Stimulated activated CD4-positive, alpha-beta T cell treated with anti-CD3 and anti-CD28 coated beads, Interleukin-2, amount 100 ng/mL, for 24 hours (primary cell): ENCODE data around the gene PRKCE.

ENCODE experiments used
- DNase-seq, 2 donors: peaks; one replicate each; pipeline ENCODE4 v3.0.0-alpha.2; 2020

PRKCE gene

GRCh38 chr2:45786836-45787357, 135.4 kb downstream of the PRKCE start:
- DNase-seq, result no peak

DNA sequence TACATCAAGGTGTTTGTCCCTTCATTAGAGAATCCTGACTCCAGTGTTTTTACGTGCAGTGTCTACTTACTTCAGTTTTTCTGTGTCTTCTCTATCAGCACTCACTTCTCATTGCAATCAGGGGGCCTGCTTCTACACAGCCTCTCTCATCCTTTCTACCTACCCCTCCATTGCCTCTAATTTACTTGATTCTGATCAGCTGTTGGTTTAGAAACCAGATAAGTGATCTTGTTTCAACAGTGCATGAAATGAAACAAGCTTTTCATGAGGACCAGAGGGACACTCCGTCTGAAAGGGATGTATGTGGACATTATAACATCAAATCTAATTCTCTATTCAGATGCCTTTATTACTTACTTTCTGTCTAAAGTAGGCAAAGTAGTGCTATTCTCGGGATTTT, 136.9 kb downstream of the PRKCE start:
- DNase-seq, result no peak

DNA sequence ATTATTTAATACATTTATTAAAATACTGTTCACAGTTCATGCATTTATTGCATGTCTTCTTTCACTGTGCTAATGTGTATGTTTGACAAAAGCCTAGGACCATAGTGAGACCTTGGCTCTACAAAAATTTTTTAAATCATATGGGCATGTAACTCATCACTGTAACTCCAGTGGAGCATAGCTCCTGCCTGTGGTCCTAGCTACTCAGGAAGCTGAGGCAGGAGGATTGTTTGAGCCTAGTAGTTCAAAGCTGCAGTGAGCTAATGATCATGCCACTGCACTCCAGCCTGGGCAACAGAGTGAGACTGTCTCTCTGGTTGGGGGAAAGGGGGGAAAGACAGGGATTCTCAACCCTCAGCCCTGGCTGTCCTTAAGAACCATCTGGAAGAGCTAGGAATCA, 137.8 kb downstream of the PRKCE start:
- DNase-seq, result no peak

DNA sequence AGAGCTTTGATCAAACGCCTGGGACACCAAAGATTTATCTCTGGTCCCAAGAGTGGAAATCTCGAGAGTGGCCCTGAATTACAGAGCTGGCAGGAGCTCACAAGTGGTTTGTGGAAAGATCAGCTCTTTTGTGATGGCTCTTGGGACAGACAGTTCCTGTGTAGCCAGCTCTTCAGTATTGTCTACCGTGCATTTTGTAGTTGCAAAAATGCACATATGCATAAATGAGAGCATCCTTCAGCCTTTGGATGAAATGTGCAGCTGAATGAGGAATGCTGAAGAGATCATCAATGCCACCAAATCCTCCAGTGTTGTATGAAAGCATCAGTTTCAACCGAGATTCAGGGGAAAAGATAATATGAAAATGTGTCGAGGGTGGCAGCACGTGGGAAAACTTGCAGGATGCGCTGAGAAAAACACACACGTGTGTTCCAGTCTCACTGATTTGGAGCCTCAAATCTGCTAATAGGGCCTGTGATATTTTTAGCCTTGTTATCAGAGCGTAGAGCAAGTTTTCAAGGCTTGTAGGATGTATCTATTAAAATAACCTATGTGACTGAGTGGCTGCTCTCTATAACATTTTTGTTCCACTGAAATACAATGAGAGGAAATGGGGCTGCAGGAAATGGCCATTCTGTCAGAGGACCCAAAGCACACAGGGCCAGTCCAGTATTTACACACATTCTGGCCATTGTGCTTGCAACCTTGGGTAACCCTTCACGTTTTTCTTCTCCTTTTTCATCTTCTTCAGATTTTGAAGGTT, 138.7 kb downstream of the PRKCE start:
- DNase-seq, result no peak

DNA sequence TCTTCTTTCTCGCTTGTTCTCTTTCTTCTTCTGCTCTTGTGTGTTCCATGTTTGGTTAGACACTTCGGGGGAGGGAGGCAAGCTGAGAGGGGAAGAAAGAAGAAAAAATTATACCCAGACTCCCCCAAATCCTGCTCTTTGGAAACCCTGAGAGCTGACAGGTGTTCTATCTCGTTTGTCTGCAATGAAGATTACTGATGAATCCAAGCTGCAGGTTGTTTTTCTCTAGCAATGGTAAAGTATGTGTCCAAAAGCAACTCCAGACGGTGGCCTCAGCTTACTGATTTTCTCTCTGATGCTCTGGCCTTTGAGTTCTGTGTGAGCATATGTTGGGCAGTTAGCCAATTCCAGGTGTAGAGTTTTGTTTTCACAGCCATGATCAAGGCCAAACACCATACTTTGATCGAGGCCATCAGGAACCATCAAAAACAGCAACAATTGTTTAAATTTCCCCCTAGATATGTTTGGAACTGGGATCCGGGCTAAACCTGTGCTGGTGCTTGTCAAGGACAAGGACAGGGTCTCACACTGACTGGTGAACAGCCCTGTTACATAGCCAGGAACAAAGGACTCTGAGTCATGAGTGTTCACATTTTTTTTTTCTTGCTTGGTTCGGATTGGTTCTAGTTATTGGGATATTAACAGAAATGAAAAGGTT, 142.0 kb downstream of the PRKCE start:
- no peak for DNase-seq

GRCh38 chr2:45794134-45794617, 142.7 kb downstream of the PRKCE start:
- no peak for DNase-seq

DNA sequence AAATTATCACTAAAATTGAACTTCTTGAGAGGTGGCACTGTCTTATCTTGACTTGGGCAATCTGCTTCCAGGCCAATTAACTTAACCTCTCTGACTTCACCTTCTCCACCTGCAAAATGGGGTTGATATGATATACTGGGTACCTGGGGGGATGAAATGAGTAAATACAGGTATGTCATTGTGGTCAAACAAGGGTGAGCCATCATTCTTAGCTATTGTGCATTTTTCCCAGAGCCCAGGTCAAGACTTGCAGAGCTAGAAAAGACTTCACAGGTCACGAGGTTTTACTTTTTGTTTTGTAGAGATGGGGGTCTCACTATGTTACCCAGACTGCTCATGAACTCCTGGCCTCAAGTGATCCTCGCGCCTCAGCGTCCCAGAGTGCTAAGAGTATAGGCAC, 145.0 kb downstream of the PRKCE start:
- no peak for DNase-seq

DNA sequence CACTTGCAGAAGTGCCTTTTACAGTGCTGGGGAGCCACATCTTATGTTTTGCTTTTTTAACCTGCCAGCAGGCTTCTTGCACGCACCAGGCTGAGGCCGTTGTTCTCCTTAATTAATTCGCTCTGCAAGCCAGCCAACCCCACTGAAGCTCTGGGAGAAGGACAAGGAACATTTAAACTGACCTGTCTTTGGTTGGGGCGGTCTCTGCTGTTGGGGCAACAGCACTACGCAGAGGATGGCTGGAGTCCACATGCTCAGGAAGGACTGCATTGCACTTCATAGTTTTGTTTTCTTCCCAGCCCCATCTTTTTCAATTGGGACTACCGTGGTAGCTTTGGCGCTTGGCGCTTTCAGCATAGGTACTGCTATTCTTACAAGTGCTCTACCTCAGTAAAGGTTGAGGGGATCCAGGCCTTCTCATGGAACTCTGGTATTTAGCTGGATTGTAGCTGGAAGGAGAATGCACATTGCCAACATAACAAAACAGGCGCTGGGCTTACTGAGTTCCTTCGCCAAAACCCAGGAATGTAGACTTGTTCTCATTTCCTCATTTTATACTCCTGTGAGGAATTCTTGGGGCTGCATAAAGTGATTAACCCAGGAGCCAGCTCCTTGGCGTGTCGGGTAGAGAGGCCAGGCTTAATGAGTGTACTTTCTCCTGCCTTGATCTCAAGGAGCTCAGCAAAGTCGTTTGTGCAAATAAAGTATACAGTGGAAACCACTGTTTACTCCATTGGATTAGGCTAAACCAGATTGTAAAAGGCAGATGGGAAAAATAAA, 146.2 kb downstream of the PRKCE start:
- no peak for DNase-seq

GRCh38 chr2:45799679-45800381, 148.4 kb downstream of the PRKCE start:
- DNase-seq, result no peak

- DNase-seq, result no peak
Observed at GRCh38 chr2:45802499-45803138, 151.1 kb downstream of the PRKCE start.

- no peak for DNase-seq
Observed at GRCh38 chr2:45804987-45805755, 153.7 kb downstream of the PRKCE start.

- DNase-seq, result no peak
Observed at GRCh38 chr2:45806563-45807358, 155.3 kb downstream of the PRKCE start.

DNA sequence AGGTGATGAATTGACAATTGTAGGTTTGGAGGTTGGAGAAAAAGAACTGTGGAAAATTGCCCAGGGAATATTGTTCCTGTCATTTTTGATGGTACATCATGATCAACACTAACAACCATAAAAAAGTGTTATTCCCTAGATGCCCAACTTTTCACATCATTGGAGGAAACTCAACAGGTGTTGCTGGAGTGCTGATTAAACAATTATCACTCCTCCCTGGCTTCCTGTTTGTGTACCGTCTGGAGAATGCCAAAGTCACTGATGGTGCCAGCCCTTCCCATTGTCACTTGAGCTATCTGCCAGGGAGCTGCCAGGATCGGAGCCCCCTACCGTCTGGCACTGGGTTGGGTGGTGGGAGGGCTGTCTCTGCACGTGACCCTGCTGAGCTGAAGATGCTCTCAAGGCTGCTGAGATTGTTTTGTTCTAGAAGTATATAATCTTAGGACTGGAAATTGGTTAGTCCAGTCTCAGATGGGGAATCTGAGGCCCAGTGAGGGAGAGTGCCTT, 156.9 kb downstream of the PRKCE start:
- no peak for DNase-seq

DNA sequence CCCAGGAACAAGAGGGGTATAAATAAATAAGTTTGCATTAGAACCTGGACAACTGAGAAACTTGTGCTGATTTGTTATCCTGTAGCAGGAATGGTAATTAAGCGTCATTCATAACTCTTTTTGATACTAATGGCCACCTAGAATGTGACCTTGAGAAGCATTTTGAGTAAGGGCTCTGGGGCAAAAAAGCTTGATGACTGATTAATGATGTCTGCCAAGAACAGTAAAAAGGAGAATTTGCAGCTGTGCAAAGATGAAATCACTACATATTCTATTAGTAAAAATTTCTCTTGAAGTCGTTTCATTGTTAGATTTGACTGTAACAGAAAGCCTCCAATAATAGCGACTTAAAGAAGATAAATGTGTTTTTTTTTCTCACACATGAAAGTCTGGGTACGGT, 157.7 kb downstream of the PRKCE start:
- no peak for DNase-seq

GRCh38 chr2:45812011-45812500, 160.6 kb downstream of the PRKCE start:
- DNase-seq, result no peak

GRCh38 chr2:45813003-45813941, 161.8 kb downstream of the PRKCE start:
- DNase-seq, result no peak

DNA sequence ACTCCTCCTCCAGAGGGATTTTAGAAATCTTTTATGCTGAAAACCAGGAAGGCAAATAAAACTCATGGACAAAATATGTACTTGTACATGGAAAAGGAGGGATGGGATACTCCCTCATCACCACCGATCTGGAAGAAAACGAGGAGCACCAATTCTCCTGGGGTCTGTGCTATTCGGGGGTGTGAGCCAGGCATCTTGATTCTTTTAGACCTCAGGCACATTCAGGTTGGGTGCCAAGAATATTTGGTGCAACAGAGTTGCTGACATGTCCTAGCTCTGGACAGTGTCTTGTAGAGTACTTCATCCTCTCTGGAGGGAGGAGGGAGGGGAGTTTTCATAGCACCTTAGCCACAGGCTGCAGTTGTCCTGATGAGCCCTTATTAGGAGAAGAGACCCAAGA, 163.0 kb downstream of the PRKCE start:
- DNase-seq, result no peak

DNA sequence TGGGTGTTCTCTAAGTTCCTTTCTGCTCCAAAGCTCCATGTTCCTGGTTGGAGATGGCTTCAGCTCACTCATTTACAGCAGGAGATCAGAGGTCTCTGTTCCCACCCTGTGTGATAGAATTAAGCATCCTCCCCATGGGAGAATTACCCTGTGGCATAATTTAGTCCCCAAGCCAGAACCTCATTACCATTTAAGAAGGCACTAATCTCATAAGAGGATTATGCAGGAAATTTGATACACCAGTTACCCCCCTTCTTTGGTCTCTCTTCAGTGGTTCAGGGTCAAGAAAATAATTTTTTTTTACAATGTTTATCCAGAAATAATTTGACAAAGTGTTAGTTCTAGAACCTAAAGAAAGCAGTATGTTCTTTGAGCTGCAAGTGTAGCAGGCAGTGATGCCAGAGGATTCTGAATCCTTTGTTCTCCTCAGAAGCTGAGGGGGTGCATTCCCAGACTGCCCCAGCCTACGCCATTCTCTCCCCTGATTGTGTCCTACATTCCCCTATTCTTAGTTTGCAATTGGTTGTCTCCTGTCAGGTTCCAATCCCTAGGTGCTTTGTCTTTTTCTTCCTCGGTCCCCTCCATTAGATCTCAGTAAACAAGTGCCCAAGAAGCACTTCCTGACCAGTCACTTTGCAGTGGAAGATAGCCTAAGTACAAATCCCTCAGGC, 163.6 kb downstream of the PRKCE start:
- DNase-seq, result no peak
